KMS-11 (cell line): ENCODE data around the gene GALNT9.

Experiments used
- H2AFZ ChIP-seq: fragments of 200-600 bp; sonication (generic); 2 replicates; pipeline ENCODE4 v1.6.1; 2016; ENCODE audit warnings: antibody characterized with exemption, mixed run types, low read depth
- H3K27ac ChIP-seq: fragments of 200-600 bp; sonication (generic); 2 replicates; pipeline ENCODE4 v1.6.1; 2016; ENCODE audit warnings: mild to moderate bottlenecking, mixed run types
- H3K27me3 ChIP-seq: fragments of 200-600 bp; sonication (generic); 2 replicates; pipeline ENCODE4 v1.6.1; 2017; ENCODE audit warnings: mild to moderate bottlenecking, low read depth, mixed run types, moderate library complexity; ENCODE audit not compliant: insufficient read depth
- H3K36me3 ChIP-seq: fragments of 200-600 bp; sonication (generic); 2 replicates; pipeline ENCODE4 v1.6.1; 2017; ENCODE audit warnings: mild to moderate bottlenecking, mixed run types; ENCODE audit not compliant: insufficient read depth
- H3K4me1 ChIP-seq: fragments of 200-600 bp; sonication (generic); 2 replicates; pipeline ENCODE4 v1.6.1; 2016; ENCODE audit warnings: mild to moderate bottlenecking, low read depth, mixed run types; ENCODE audit not compliant: poor library complexity, severe bottlenecking
- H3K4me2 ChIP-seq: fragments of 200-600 bp; sonication (generic); 2 replicates; pipeline ENCODE4 v1.7.0; 2016; ENCODE audit warnings: mild to moderate bottlenecking, mixed run types
- H3K4me3 ChIP-seq: fragments of 200-600 bp; sonication (generic); IDR thresholded peaks from 2 replicates; pipeline ENCODE4 v1.6.1; 2017; ENCODE audit warnings: low read depth, low read length, mixed read lengths; ENCODE audit not compliant: insufficient read depth
- H3K79me2 ChIP-seq: fragments of 200-600 bp; sonication (generic); 2 replicates; pipeline ENCODE4 v1.6.1; 2016; ENCODE audit warnings: low read depth, mixed run types; ENCODE audit not compliant: insufficient read depth
- H3K9ac ChIP-seq: fragments of 200-600 bp; sonication (generic); 2 replicates; pipeline ENCODE4 v1.6.1; 2016; ENCODE audit warnings: mild to moderate bottlenecking, mixed run types
- H4K20me1 ChIP-seq: fragments of 200-600 bp; sonication (generic); 2 replicates; pipeline ENCODE4 v1.6.1; 2016; ENCODE audit warnings: mild to moderate bottlenecking, mixed run types; ENCODE audit not compliant: insufficient read depth
- TF ChIP-seq, protein P1 (sequence below): fragments of 200-600 bp; sonication (generic); conservative IDR thresholded peaks from 2 replicates; pipeline ENCODE4 v1.6.1; 2017; ENCODE audit warnings: low read depth, mild to moderate bottlenecking, antibody characterized with exemption, low read length, moderate library complexity, mixed read lengths

Gene GALNT9

DNA sequence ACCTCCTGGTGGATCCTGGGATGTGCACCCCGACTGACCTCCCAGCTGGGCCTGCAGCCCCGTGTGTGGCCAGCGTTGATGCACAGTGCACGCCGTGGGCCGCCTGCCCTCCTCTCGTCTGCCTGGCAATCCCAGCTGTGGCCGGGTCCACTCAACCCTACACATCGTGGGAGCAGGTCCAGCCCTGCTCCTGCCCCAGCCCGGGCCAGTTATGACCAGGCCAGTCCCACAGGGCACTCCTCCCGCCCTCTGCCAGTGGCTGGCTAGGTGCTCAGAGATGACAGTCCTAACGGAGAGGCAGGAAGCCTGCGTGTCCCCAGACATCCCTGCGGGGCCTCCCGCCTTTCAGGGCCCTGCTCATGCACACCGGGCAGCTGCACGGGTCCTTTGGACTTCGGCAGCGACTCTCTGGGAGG is 10.8 kb downstream of the GALNT9 start:
- TF ChIP-seq, protein P1, sequence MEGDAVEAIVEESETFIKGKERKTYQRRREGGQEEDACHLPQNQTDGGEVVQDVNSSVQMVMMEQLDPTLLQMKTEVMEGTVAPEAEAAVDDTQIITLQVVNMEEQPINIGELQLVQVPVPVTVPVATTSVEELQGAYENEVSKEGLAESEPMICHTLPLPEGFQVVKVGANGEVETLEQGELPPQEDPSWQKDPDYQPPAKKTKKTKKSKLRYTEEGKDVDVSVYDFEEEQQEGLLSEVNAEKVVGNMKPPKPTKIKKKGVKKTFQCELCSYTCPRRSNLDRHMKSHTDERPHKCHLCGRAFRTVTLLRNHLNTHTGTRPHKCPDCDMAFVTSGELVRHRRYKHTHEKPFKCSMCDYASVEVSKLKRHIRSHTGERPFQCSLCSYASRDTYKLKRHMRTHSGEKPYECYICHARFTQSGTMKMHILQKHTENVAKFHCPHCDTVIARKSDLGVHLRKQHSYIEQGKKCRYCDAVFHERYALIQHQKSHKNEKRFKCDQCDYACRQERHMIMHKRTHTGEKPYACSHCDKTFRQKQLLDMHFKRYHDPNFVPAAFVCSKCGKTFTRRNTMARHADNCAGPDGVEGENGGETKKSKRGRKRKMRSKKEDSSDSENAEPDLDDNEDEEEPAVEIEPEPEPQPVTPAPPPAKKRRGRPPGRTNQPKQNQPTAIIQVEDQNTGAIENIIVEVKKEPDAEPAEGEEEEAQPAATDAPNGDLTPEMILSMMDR = no peak
- no peaks in the 10 kb centered on the region for H3K79me2 ChIP-seq
- H2AFZ ChIP-seq = no peak overlapping the region
- no peaks in the 10 kb centered on the region for H3K4me1 ChIP-seq
- H3K27me3 ChIP-seq = no peaks in the 10 kb centered on the region
- no peaks in the 10 kb centered on the region for H4K20me1 ChIP-seq
- no peak overlapping the region for H3K4me3 ChIP-seq
- H3K27ac ChIP-seq = no peak overlapping the region
- H3K4me2 ChIP-seq = no peak overlapping the region
- no peaks in the 10 kb centered on the region for H3K36me3 ChIP-seq
- no peak overlapping the region for H3K9ac ChIP-seq

DNA sequence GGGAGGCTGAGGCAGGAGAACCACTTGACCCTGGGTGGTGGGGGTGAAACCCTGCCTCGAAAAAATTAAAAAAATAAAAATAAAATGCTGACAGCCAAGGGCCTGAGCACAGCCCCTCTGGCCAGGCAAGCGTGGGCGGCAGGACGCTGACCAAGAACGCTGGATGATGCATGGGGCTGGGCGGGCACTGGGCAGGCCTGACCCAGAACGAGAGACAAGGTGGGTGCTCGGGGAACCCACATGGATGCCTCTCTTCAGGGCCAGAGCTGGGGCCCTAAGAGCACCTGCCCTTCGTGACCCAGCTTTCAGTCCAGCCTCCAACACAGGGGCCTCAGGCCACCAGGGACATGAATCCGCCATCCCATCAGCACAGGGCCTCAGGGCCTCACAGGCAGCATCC is 11.3 kb downstream of the GALNT9 start:
- no peak overlapping the region for H3K9ac ChIP-seq
- H3K36me3 ChIP-seq = no peaks in the 10 kb centered on the region
- no peak overlapping the region for H3K4me3 ChIP-seq
- H2AFZ ChIP-seq = no peak overlapping the region
- H4K20me1 ChIP-seq = no peaks in the 10 kb centered on the region
- H3K27ac ChIP-seq = no peak overlapping the region
- H3K4me2 ChIP-seq = no peak overlapping the region
- TF ChIP-seq, protein P1 = no peak
- no peaks in the 10 kb centered on the region for H3K27me3 ChIP-seq
- no peaks in the 10 kb centered on the region for H3K79me2 ChIP-seq
- no peaks in the 10 kb centered on the region for H3K4me1 ChIP-seq

GRCh38 chr12:132317233-132317938 is 12.0 kb downstream of the GALNT9 start:
- Histone ChIP-seq H3K79me2 (no peaks in the 10 kb centered on the region), H4K20me1 (no peaks in the 10 kb centered on the region), H3K27me3 (no peaks in the 10 kb centered on the region), H3K4me3 (no peak overlapping the region), H3K9ac (no peak overlapping the region), H3K4me1 (no peaks in the 10 kb centered on the region), H3K36me3 (no peaks in the 10 kb centered on the region), H3K4me2 (no peak overlapping the region), H2AFZ (no peak overlapping the region), H3K27ac (no peak overlapping the region)
- TF ChIP-seq, protein P1 = no peak

DNA sequence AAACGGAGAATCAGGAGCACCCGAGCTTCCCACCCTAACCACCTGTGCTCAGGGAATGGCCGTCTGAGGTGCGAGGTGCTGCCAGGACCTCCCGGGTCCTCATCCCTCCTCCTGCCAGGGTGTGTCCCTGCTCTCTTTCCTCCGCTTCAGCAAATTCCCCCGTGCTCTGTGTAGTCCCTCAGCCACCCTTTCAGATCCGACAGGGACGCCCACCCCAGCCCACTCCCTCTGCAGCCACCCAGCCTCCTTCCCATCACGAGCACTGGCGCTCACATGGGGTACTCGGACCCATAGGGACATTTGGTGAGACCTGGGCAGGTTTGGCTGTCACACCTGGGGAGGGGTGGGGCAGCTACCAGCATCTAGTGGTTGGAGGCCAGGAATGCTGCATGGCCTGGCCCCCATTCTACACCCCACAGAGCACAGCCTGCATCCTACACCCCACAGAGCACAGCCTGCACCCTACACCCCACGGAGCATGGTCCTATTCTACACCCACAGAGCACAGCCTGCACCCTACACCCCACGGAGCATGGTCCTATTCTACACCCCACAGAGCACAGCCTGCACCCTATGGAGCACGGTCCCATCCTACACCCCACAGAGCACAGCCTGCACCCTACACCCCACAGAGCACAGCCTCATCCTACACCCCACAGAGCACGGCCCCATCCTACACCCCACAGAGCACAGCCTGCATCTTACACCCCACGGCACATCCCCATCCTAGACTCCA is 12.7 kb downstream of the GALNT9 start:
- Histone ChIP-seq H2AFZ (no peak overlapping the region), H3K4me2 (no peak overlapping the region), H3K4me1 (no peaks in the 10 kb centered on the region), H3K27me3 (no peaks in the 10 kb centered on the region; the same call in 1 of the 2 replicates), H3K9ac (no peak overlapping the region), H4K20me1 (no peaks in the 10 kb centered on the region), H3K4me3 (no peak overlapping the region), H3K27ac (no peak overlapping the region), H3K36me3 (no peaks in the 10 kb centered on the region), H3K79me2 (no peaks in the 10 kb centered on the region)
- TF ChIP-seq, protein P1 = no peak
